A673 (cell line): ENCODE measurements around the gene COL9A1. TPM values are rescaled to one million over a fixed set of nuclear protein-coding genes. Genes with fewer than 3 reads are reported as not detected.

ENCODE experiments used
- BruUV-seq: library from RNA; stranded (reverse); fragments of 400-500 nt; replicated peaks from 2 replicates; lab custom pipeline; 2021; lab: Mats Ljungman, UMichigan
- CTCF ChIA-PET: fragments of 300-600 bp; sonication (Branson Sonifier 250); formaldehyde crosslinking; loops from one replicate; lab custom pipeline; 2022; ENCODE audit warnings: antibody characterized with exemption; lab: Charles Lee
- POLR2A ChIA-PET: fragments of 300-600 bp; sonication (Branson Sonifier 250); formaldehyde crosslinking; loops from one replicate; lab custom pipeline; 2022; ENCODE audit warnings: antibody characterized with exemption; ENCODE audit not compliant: low non-redundant PET; lab: Charles Lee
- DNase-seq: peaks from one replicate; pipeline ENCODE4 v3.0.0-alpha.2; 2015; ENCODE audit warnings: low spot score
- H3K27ac ChIP-seq: fragments of 200-600 bp; sonication (generic); 2 replicates; pipeline ENCODE4 v1.5.1; 2016; ENCODE audit warnings: mixed run types, low read depth, mild to moderate bottlenecking, mixed read lengths, antibody characterized with exemption, low read length; ENCODE audit not compliant: poor library complexity, severe bottlenecking
- H3K27me3 ChIP-seq: fragments of 200-600 bp; sonication (generic); replicated peaks from 2 replicates; pipeline ENCODE4 v1.6.1; 2017; ENCODE audit warnings: mixed run types, low read depth, mild to moderate bottlenecking, mixed read lengths, antibody characterized with exemption, low read length; ENCODE audit not compliant: insufficient read depth, poor library complexity
- H3K36me3 ChIP-seq: fragments of 200-600 bp; sonication (generic); 2 replicates; pipeline ENCODE4 v1.6.1; 2016; ENCODE audit warnings: mixed run types, mild to moderate bottlenecking, mixed read lengths, antibody characterized with exemption, low read length; ENCODE audit not compliant: insufficient read depth, poor library complexity, severe bottlenecking
- H3K4me1 ChIP-seq: fragments of 200-600 bp; sonication (generic); 2 replicates; pipeline ENCODE4 v1.6.1; 2017; ENCODE audit warnings: mixed run types, mild to moderate bottlenecking, mixed read lengths, antibody characterized with exemption, low read length; ENCODE audit not compliant: insufficient read depth, poor library complexity, severe bottlenecking
- H3K4me3 ChIP-seq: fragments of 200-600 bp; sonication (generic); 2 replicates; pipeline ENCODE4 v1.5.1; 2016; ENCODE audit warnings: low read depth, mixed run types, mild to moderate bottlenecking, mixed read lengths, low read length; ENCODE audit not compliant: poor library complexity, severe bottlenecking
- H3K9me3 ChIP-seq: fragments of 200-600 bp; sonication (generic); 2 replicates; pipeline ENCODE4 v1.6.1; 2016; ENCODE audit warnings: mixed run types, low read depth, mild to moderate bottlenecking, mixed read lengths, antibody characterized with exemption, low read length; ENCODE audit not compliant: poor library complexity, severe bottlenecking
- EZH2 ChIP-seq: fragments of 200-600 bp; sonication (generic); IDR thresholded peaks from 2 replicates; pipeline ENCODE4 v1.6.1; 2017; ENCODE audit warnings: borderline replicate concordance, low read depth, mild to moderate bottlenecking, mixed read lengths, antibody characterized with exemption, low read length; ENCODE audit not compliant: poor library complexity, severe bottlenecking
- intact Hi-C: fragments of 100-400 bp; cut with micrococcal nuclease; formaldehyde crosslinking; loops from one replicate; pipeline ENCODE4 v1.10.0; 2022; ENCODE audit not compliant: unreplicated experiment
- total RNA-seq: library from RNA; stranded (reverse); gene quantifications from 2 replicates; pipeline ENCODE4 v1.2.3, GENCODE V29; 2021
- TF ChIP-seq, protein P1 (sequence below): fragments of 300-800, 200-600 bp; sonication (generic); conservative IDR thresholded peaks from 2 replicates; pipeline ENCODE4 v1.5.1; 2017; ENCODE audit warnings: low read depth, mild to moderate bottlenecking, antibody characterized with exemption, low read length, moderate library complexity, mixed read lengths

COL9A1 gene
- total RNA-seq, 1 experiment from 2014 or later, result not detected

GRCh38 chr6:70254784-70255183, 48.1 kb downstream of the COL9A1 start:
- intact Hi-C loops, result no loop called here
- TF ChIP-seq EZH2, result no peak
- TF ChIP-seq, protein P1, sequence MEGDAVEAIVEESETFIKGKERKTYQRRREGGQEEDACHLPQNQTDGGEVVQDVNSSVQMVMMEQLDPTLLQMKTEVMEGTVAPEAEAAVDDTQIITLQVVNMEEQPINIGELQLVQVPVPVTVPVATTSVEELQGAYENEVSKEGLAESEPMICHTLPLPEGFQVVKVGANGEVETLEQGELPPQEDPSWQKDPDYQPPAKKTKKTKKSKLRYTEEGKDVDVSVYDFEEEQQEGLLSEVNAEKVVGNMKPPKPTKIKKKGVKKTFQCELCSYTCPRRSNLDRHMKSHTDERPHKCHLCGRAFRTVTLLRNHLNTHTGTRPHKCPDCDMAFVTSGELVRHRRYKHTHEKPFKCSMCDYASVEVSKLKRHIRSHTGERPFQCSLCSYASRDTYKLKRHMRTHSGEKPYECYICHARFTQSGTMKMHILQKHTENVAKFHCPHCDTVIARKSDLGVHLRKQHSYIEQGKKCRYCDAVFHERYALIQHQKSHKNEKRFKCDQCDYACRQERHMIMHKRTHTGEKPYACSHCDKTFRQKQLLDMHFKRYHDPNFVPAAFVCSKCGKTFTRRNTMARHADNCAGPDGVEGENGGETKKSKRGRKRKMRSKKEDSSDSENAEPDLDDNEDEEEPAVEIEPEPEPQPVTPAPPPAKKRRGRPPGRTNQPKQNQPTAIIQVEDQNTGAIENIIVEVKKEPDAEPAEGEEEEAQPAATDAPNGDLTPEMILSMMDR, result no peak
- no TSS peak for BruUV-seq
- ChIA-PET POLR2A (no interaction called here), CTCF (no interaction called here)
- Histone ChIP-seq H3K4me3 (no peak overlapping the region), H3K36me3 (no peaks in the 10 kb centered on the region), H3K27ac (no peak overlapping the region), H3K27me3 (peaks cover 5% of the 10 kb centered on the region), H3K4me1 (no peaks in the 10 kb centered on the region), H3K9me3 (no peaks in the 10 kb centered on the region)
- no peak for DNase-seq

DNA sequence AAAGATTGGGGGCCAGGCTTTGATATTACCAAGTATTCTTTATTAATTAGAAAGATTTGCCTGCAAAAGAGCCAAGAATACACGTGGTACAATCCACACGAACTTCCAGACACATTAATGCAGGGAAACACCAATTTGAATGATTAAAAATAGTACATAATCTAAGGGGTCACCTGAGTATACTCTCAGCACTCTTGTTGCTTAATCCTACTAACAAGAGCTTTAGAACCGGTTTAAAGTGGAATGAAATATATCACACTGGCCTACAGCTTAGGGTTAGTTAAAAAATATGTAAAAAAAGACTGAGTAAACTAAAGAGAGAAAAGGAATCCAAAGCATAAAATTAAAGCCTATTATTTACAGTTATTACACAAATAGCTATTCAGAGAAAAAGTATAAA, 49.0 kb downstream of the COL9A1 start:
- BruUV-seq, result no TSS peak
- ChIA-PET CTCF (no interaction called here), POLR2A (no interaction called here)
- no peak for DNase-seq
- no peaks in the 10 kb centered on the region for H3K36me3 ChIP-seq
- H3K27me3 ChIP-seq, result peaks cover 5% of the 10 kb centered on the region
- no peaks in the 10 kb centered on the region for H3K4me1 ChIP-seq
- intact Hi-C loops, result no loop called here
- no peak overlapping the region for H3K4me3 ChIP-seq
- no peaks in the 10 kb centered on the region for H3K9me3 ChIP-seq
- TF ChIP-seq, protein P1, result no peak
- TF ChIP-seq EZH2, result no peak
- no peak overlapping the region for H3K27ac ChIP-seq

- no peak overlapping the region for H3K27ac ChIP-seq
- H3K4me1 ChIP-seq, result no peaks in the 10 kb centered on the region
- H3K27me3 ChIP-seq, result peaks cover 5% of the 10 kb centered on the region
- DNase-seq, result no peak
- no peak overlapping the region for H3K4me3 ChIP-seq
- intact Hi-C loops, result no loop called here
- TF ChIP-seq, protein P1, result no peak
- TF ChIP-seq EZH2, result no peak
- H3K36me3 ChIP-seq, result no peaks in the 10 kb centered on the region
- CTCF ChIA-PET, result no interaction called here
- POLR2A ChIA-PET, result no interaction called here
- no peaks in the 10 kb centered on the region for H3K9me3 ChIP-seq
- BruUV-seq, result no TSS peak
These were observed 50.3 kb downstream of the COL9A1 start for GRCh38 chr6:70252604-70253003.
